SU-DHL-6 (cell line): ENCODE measurements around the gene ACOX3.

Experiments used
- EZH2phosphoT487 ChIP-seq: fragments of 200-600 bp; sonication (generic), shearing (Covaris generic); conservative IDR thresholded peaks from 2 replicates; pipeline ENCODE4 v1.6.1; 2018; ENCODE audit warnings: mild to moderate bottlenecking, antibody characterized with exemption, low read length, moderate library complexity, mixed read lengths
- TF ChIP-seq, protein P1 (sequence below): fragments of 200-600 bp; sonication (generic); IDR thresholded peaks from one replicate; pipeline ENCODE4 v1.5.1; 2017; ENCODE audit warnings: antibody characterized with exemption, mild to moderate bottlenecking, low read length, moderate library complexity; ENCODE audit not compliant: insufficient read depth, poor library complexity, severe bottlenecking

DNA sequence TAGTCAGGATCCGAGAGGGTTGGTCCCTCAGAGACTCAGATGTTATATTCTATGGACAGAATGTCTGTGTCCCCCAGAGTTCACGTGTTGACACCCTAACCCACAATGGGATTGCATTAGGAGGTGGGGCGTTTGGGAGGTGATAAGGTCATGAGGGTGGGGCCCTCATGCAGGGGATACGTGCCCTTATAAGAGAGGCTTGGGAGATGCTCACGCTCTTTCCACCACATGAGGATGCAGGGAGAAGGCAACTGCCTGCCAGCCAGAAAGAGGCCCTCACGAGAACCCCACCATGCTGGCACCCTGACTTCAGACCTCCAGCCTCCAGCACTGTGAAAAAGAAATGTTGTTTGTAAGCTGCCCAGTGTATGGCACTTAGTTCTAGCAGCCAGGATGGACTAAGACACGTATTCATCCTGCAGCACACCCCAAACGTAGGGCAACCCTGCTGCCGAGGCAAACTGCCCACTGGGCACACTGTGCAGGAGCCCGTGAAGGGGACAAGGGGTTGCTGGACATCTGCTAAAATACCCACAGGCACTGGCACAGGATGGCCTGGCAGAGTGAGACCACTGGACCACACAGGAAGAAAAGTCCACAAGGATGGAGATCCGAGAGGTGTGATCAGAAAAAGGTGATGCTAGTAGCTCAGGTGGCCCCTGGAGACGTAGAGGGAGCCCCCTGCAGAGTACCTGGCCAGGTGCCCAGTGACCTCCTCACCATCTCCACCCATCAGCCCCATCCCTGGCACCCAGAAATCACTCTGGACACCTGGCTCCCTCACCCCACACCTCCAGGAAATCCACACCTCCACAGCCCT, 108.3 kb downstream of the ACOX3 start:
- TF ChIP-seq, protein P1, sequence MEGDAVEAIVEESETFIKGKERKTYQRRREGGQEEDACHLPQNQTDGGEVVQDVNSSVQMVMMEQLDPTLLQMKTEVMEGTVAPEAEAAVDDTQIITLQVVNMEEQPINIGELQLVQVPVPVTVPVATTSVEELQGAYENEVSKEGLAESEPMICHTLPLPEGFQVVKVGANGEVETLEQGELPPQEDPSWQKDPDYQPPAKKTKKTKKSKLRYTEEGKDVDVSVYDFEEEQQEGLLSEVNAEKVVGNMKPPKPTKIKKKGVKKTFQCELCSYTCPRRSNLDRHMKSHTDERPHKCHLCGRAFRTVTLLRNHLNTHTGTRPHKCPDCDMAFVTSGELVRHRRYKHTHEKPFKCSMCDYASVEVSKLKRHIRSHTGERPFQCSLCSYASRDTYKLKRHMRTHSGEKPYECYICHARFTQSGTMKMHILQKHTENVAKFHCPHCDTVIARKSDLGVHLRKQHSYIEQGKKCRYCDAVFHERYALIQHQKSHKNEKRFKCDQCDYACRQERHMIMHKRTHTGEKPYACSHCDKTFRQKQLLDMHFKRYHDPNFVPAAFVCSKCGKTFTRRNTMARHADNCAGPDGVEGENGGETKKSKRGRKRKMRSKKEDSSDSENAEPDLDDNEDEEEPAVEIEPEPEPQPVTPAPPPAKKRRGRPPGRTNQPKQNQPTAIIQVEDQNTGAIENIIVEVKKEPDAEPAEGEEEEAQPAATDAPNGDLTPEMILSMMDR: no peak
- no peak for TF ChIP-seq EZH2phosphoT487
